HG02642 (cell line): ENCODE results near the gene U2SURP.
"Not testable (repeated sequence)": the region's sequence is repeated elsewhere in the genome, so short reads cannot be mapped to it uniquely, and the experiment has no call there.

Experiments
- ATAC-seq: cut with Tn5 transposase; IDR thresholded peaks from one replicate; pipeline ENCODE4 v1.9.1; 2021; ENCODE audit warnings: mild to moderate bottlenecking; ENCODE audit not compliant: unreplicated experiment, poor library complexity

The U2SURP gene

DNA sequence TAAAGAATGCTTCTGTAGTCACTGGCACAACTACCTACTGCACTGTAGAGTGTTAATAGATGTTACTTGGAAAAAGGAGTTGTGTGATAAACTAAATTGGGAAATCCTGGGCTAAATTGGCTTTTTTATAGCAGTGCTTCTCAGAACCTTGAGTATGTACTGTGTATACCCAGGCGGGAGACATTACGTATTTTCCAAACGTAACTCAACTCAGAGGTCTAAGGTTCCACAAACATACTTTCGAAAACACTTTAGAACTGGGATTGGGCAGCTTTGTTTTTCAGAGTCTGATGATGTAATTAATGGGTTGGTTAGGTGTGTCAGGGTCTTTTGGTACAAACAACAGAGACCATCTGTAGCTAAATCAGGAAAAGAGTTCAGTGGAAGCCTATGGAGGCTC lies 64.7 kb downstream of the U2SURP start:
- ATAC-seq, result no peak

DNA sequence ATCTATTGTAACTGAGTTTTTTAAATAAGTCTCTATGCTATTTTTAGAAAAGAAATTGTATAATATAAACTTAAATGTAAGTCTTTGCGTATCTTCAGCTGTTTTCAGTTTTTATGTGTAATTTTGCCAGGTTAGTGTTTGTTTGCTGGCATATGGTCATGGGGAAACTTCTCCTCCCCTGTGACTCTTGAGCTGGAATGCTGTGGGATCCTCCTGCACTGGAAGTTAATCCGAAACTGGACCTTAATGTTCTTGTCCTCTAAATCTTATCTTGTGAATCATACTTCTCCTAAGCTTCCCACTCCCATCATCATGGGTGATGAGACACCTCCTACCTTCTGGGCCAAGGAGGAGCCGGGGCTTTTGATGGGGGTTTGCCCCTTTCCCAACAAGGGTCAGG lies 65.8 kb downstream of the U2SURP start:
- no peak for ATAC-seq

DNA sequence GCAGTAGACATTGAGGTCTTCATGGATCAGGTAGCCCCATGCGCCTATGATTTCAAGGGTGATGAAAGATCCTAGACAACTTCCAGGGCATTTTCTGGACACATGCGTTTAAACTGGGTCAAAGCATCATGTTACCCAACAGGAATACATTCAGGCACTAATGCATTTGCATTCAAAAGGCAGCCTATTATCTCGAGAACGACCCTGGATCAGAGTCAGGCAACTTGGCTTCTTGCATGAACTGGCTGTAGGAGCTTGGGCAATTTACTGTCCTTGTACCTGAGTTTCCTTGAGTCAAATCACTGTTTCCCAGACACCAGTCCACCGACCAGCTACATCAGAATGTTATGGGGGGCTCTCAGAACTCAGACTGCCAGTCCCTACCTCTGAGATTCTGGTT lies 66.7 kb downstream of the U2SURP start:
- no peak for ATAC-seq

DNA sequence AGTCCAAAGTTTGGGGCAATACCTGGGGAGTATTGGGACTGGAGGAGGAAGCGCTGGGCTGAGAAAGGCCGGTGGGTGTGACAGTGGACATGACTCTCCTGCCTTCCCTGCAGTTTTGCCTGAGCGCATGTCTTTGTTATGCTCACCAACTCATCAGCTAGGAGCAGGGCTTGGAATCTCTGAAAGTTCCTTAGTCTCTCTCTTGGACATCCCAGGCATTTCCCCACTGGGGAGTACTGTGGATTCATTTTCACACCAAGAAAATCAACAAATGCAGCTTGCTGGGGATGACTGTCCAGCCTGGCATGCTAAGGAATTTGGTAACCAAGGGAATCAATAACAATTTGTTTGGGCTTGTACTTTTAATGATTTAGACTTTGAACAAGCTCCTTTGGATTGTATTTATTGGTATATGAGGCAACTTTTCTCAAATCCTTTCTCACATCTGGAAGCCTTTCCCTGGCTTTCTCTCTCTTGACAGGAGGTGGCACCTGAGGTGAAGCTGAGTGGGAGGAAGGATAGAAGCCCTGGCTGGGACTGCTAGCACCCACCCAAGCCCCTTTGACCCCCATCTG lies 69.7 kb downstream of the U2SURP start:
- no peak for ATAC-seq

DNA sequence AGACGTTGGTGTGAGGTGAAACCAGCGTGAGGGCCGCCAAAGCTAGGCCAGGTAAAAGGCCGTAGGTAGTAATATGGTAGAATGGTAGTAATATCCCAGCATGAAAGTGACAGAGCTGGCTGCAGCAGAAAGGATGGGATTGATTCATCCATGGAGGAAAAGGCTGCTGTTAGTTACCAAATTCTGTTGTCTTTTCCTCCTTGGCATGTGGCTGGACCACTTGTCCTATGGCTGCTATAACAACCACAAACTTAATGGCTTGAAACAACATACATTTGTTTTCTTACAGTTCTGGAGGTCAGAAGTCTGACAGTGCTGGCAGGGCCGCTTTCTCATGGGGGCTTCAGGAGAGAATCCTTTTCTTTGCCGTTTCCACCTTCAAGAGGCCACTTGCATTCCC lies 70.4 kb downstream of the U2SURP start:
- no peak for ATAC-seq

DNA sequence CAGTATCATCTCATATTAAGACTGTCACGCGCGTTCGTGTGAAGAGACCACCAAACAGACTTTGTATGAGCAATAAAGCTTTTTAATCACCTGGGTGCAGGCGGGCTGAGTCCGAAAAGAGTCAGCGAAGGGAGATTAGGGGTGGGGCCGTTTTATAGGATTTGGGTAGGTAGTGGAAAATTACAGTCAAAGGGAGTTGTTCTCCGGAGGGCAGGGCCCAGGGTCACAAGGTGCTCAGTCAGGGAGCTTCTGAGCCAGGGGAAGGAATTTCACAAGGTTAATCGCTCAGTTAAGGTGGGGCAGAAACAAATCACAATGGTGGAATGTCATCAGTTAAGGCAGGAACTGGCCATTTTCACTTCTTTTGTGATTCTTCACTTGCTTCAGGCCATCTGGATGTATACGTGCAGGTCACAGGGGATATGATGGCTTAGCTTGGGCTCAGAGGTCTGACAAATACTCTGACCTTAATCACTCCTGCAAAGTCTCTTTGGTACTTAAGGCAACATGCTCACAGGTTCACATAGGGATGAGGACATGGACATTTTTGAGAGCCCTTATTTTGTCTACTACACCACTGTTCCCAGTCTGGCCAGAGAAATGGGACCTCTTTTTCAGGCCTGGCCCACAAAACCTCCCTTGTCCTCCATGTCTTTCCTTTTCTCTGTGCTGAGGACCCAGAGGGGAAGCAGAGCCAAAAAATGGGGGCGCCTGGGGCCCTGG lies 71.1 kb downstream of the U2SURP start:
- ATAC-seq, result not testable (repeated sequence)

DNA sequence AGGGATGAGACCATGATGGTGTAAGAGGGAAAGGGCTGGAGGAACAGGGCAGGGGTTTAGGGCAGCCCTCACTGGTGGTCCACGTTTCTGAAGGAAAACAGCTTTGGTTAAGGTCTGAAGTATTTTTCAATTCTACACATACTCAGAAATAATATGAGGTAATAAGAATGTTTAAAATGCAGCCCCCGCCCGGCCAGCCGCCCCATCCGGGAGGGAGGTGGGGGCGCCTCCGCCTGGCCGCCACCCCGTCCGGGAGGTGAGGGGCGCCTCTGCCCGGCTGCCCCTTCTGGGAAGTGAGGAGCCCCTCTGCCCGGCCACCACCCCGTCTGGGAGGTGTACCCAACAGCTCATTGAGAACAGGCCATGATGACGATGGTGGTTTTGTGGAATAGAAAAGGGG lies 72.2 kb downstream of the U2SURP start:
- not testable (repeated sequence) for ATAC-seq

DNA sequence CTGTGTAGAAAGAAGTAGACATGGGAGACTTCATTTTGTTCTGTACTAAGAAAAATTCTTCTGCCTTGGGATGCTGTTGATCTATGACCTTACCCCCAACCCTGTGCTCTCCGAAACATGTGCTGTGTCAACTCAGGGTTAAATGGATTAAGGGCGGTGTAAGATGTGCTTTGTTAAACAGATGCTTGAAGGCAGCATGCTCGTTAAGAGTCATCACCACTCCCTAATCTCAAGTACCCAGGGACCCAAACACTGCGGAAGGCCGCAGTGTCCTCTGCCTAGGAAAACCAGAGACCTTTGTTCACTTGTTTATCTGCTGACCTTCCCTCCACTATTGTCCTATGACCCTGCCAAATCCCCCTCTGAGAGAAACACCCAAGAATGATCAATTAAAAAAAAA lies 72.6 kb downstream of the U2SURP start:
- not testable (repeated sequence) for ATAC-seq

DNA sequence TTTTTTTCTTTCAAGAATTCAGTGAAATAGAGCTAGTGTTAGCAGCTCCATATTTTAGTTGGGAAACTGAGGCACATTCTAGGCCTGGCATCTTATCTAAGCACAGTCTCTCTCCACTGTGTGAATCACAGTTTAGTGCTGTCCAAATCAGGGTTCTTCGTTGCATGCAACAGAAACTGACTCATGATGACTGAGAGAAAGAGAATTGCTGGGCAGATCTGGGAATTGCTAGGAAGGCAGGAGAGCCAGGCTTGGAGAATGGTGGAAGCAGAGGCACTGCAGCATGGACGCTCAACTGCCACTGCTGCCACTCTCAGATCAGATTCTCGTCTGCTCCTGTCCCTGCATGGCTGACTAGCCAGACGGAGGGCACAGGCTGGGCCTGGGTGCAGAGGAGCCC lies 77.5 kb downstream of the U2SURP start:
- ATAC-seq, result no peak

DNA sequence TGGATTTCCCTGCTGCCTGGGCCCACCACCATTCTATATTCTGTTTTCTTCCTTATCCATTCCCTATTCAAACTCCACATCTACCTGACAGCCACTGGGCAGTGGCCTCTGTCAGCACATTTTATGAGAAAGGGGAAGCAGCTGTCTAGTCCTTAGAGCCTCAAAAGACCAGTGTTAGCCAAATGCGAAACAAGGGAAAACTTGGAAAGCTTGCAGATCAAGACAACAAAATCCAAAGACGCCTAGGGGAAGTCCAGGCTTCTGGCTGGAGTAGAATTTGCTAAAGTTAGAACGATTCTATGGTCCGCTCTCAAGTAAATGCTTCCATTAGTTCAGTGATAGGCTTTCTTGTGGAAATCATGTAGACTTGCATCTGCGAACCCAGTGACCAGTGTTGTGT lies 78.8 kb downstream of the U2SURP start:
- ATAC-seq, result no peak

DNA sequence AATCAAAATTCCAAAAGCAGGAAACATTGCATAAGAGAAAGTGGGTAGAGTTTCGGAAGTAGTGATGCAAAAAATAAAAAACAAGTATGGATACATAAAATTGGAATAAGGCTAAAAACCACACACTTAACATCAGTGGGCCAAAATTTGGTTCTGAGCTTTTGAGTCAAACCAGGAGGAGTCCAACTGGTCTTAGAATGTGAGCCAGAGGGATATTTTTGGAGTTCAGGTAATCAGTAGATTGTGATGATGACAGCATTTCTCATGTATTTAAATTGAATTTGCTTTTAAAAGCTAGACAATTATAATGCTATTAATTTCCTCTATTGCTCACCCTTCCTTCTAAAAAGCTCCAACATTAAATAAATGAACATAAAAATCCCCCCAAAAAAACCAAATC lies 80.0 kb downstream of the U2SURP start:
- no peak for ATAC-seq

DNA sequence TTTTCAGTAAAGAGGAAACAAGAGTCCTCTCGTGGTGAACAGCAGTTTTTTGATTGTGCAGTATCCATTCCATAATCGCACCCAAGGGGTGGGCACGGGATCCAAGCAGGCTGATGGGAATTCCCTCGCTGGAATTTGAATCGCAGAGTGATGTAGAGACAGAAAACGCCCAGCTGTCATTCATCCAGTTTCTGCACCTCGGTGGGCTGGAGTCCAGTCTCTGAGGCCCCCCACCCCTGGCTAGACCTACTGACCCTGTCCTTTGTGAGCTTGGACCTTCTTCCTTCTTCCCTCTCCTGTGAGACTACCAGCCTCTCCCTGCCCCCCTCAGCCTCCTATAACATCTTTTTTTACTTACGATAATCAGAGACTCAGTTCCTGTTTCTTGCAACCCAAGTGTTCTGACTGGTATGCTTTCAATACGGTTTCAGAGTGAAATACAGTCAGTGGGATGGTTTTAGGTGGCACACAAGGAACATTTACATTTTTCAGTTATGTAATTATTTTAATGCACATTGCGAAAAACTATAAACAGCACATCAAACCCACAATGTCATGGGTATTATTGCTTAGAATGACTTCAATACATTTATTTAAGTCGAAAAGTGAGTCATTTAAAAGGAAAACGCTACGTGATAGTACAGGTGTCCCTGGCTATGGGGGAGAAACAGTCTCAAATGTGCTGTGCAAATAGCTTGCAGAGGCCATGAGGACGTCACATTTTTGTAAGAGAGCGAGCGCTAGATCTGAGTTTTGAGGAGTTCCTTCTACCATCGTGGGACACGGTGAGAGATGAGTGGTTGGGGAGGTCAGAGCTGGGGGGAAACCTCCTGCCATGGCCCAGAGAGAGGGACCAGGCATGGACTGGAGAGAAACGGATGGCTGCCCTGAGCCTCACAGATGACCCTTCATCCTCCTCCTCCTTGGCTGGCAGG lies 80.7 kb downstream of the U2SURP start:
- ATAC-seq, result peak; percentile 84

DNA sequence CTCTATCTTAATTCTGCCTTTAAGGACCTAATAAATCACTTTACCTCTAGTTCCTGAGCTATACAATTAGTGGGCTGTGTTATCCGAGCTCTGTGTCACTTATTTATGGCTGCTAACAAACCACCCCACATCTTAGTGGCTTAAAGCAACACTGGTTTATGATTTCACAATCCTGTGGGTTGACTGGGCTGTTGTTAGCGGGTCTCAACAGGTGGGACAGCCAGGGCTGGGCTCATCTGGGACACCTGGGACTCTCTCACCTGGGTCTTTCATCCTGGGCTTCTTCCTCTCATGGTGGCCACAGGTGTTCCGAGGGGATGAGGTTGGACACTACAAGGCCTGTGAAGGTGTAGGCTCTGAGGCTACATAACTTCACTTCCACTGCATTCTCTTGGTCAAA lies 82.4 kb downstream of the U2SURP start:
- no peak for ATAC-seq

DNA sequence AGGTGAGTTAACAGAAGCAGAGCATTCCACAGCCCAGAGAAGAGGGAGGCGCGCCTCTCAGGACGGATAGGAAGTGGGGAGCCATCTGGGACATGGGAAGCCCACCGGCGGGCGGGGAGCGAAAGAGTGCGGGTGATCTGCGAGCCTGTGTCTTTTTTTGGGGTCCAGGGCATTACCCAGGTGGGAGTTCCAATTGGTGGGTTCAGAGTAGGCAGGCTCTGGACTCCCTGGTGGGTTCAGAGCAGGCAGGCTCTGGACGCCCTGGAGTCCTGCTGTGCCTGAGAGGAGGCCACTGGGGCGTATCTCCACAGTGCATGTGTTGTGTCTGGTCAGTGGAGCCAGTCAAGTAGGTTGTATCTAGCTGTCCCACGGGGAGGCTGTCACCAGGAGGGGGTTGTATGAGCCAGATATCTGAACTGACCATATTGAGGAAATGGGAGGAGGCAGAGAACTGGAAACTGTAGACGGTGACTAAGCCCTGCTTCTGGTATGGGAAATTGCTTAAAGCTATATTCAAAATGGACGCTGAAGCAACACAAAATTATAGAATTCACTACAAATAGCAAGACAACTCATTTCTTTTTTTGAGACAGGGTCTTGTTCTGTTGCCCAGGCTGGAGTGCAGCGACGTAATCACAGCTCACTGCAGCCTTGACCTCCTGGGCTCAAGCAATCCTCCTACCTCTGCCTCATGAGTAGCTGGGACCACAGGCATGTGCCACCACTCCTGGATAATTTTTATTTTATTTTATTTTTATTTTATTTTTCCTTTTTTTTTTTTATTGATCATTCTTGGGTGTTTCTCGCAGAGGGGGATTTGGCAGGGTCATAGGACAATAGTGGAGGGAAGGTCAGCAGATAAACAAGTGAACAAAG lies 83.7 kb downstream of the U2SURP start:
- no peak for ATAC-seq

DNA sequence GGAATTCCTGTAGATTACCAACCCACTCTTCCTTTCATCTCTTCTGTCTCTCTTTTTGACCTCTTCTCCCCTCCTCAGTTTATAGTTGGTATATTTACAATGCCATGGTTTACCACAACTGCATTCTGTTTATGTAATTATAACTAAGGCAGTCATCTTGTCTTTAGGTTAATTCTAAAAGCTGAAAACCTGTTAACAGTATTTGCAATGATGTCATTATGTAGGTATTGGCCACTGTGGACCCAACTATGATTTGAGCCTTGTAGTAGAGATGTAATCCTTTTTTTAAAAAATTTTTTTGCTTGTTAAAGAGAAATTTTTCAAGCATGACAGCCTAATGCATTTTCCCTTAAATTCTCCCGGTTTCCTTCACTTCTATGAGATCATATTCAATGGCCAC lies 87.5 kb downstream of the U2SURP start:
- no peak for ATAC-seq

DNA sequence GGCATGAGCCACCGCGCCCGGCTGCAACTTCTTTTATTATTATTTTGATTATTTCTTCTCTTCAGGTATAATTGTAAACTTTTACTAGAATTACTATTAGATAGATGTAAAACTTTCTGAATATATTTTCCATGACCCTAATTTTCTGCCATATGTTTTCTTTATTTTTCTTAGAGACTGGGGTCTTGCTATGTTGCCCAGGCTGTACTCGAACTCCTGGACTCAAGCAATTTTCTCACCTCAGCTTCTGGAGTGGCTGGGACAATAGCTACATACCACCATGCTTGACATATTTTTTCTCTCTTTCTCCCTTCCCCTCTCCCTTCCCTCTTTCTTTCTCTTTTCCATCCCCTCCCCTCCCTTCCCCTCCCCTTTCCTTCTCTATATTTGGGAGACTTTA lies 88.6 kb downstream of the U2SURP start:
- ATAC-seq, result no peak

DNA sequence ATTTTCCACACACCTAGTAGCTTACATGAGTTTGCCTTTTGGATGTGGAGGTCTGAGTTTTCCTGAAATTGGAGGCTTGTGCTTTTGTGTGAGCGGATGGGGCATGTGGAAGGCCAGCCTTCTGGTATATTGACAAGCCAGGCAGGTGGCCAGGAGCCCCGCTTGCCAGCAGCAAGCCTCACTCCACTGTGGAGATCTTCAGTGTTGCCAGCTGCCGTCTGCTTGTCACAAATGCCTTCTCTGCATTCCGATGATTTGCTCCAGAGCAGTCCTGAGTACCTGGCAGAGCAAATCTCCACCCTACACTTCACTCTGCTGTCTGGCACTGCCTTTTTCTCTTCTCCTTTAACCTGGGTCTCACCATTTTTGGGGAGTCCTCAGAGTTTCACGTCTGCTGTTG lies 89.1 kb downstream of the U2SURP start:
- no peak for ATAC-seq

DNA sequence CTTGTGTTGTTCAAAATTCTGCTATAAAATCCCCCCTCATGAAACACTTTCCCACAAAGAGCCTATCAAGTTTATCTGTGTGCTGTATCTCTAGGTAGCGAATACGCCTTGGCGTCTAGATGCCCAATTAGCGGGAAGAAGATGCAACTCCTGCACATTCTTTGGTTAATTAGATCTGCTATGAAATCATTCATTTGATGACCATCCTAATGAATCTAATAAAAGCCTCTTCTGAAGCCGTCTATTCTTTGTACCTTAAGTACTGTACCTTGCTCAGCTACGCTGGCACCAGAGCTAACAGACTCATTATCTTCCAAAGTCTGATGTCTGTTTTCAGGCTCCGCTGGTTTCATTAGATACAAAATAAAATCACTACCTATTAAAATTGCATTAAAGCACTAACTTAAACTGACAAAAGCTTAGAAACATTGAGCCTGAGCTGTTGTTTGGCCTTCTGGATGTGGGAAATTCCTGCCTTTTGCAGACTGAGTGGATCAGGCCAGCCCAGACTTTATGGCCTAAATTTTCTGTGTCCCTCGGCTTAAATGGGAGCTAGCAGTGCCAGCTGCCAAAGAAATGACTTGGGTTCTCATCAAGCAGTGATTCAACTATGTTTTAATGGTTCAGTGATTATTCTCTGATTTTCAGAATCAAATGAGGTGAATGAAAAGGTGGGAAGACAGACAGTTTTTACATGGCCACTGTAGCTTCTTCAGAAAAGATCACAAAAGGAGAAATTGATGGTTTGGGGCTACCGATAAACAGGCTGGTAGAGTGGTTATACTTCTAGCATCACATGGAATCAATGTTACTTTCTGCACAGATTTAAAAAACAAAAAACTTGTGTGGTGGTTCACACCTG lies 89.8 kb downstream of the U2SURP start:
- no peak for ATAC-seq

DNA sequence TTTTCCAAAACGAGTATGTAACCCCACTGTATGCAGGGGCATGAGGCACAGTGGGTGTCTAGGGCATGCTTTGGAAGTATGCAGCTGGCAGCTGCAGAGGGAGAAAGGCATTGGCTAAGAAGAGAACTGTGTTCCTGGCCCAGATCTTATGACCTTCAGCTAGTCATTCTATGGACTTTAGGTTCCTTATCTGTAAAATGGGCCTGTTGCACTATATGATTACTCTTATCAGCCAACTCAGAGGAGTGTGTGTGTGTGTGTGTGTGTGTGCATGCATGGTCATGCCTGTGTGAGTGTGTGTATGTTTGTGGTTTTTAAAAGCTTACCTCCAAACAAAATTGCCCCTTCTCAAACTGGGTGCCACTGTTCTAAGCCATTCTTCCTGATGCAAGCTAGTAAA lies 90.8 kb downstream of the U2SURP start:
- no peak for ATAC-seq
